GM18517 (cell line): Measurements from ENCODE around the gene DBP.
"Not testable (repeated sequence)": the region's sequence is repeated elsewhere in the genome, so short reads cannot be mapped to it uniquely, and the experiment has no call there.

ENCODE experiments used
- ATAC-seq: cut with Tn5 transposase; IDR thresholded peaks from one replicate; pipeline ENCODE4 v1.9.1; 2021; ENCODE audit warnings: mild to moderate bottlenecking, moderate library complexity; ENCODE audit not compliant: unreplicated experiment

The DBP gene

GRCh38 chr19:48636859-48637448, at the start of gene DBP:
Gene DBP, minus strand, starts transcription at chr19:48637379. Its CDS starts 385 bp downstream, at chr19:48636994.
- ATAC-seq = no peak

GRCh38 chr19:48686637-48687036, 49.5 kb upstream of the DBP start:
- not testable (repeated sequence) for ATAC-seq

GRCh38 chr19:48686088-48686487, 48.9 kb upstream of the DBP start:
- no peak for ATAC-seq

- ATAC-seq = no peak
Measured at GRCh38 chr19:48685583-48685982, 48.4 kb upstream of the DBP start.

- ATAC-seq = no peak
Measured at GRCh38 chr19:48683349-48683748, 46.2 kb upstream of the DBP start.

GRCh38 chr19:48681127-48681470, 43.9 kb upstream of the DBP start:
- no peak for ATAC-seq

GRCh38 chr19:48680436-48681126, 43.4 kb upstream of the DBP start:
- ATAC-seq = no peak

GRCh38 chr19:48680006-48680405, 42.8 kb upstream of the DBP start:
- ATAC-seq = not testable (repeated sequence)

- ATAC-seq = no peak
Measured at GRCh38 chr19:48678201-48678600, 41.0 kb upstream of the DBP start.

- ATAC-seq = no peak
Measured at GRCh38 chr19:48676887-48677286, 39.7 kb upstream of the DBP start.

- no peak for ATAC-seq
Measured at GRCh38 chr19:48676487-48676886, 39.3 kb upstream of the DBP start.

GRCh38 chr19:48674921-48675824, 38.0 kb upstream of the DBP start:
- ATAC-seq = no peak

- no peak for ATAC-seq
Measured at GRCh38 chr19:48674216-48674809, 37.1 kb upstream of the DBP start.

- no peak for ATAC-seq
Measured at GRCh38 chr19:48673436-48674100, 36.4 kb upstream of the DBP start.

- no peak for ATAC-seq
Measured at GRCh38 chr19:48672994-48673393, 35.8 kb upstream of the DBP start, which contains the start of gene NTN5. Gene NTN5, minus strand, starts transcription at chr19:48673017. Its CDS starts 2,031 bp downstream, at chr19:48670986.

GRCh38 chr19:48671446-48671995, 34.3 kb upstream of the DBP start:
- no peak for ATAC-seq

GRCh38 chr19:48670699-48671445, 33.7 kb upstream of the DBP start:
- no peak for ATAC-seq

- ATAC-seq = no peak
Measured at GRCh38 chr19:48669903-48670668, 32.9 kb upstream of the DBP start.

GRCh38 chr19:48668761-48669160, 31.6 kb upstream of the DBP start:
- ATAC-seq = no peak
